GM23248 (cell line): ENCODE results near the gene L1CAM. TPM values are rescaled to one million over a fixed set of nuclear protein-coding genes. Genes with fewer than 3 reads are reported as not detected.

Experiments used
- DNase-seq: peaks from one replicate; pipeline ENCODE4 v3.0.0-alpha.2; 2015
- H2AFZ ChIP-seq: fragments of 200-600 bp; sonication (generic); 2 replicates; pipeline ENCODE4 v1.6.1; 2016; ENCODE audit warnings: antibody characterized with exemption
- H3F3A ChIP-seq: fragments of 200-600 bp; sonication (generic); 2 replicates; pipeline ENCODE4 v1.6.1; 2016; ENCODE audit warnings: mild to moderate bottlenecking, antibody characterized with exemption, mixed run types; ENCODE audit not compliant: insufficient read depth
- H3K27ac ChIP-seq: fragments of 200-600 bp; sonication (generic); 2 replicates; pipeline ENCODE4 v1.5.1; 2016; ENCODE audit warnings: mild to moderate bottlenecking
- H3K27me3 ChIP-seq: fragments of 200-600 bp; sonication (generic); replicated peaks from 2 replicates; pipeline ENCODE4 v1.6.1; 2016; ENCODE audit warnings: mild to moderate bottlenecking; ENCODE audit not compliant: insufficient read depth
- H3K36me3 ChIP-seq: fragments of 200-600 bp; sonication (generic); 2 replicates; pipeline ENCODE4 v1.6.1; 2016; ENCODE audit warnings: low read depth, mild to moderate bottlenecking
- H3K4me1 ChIP-seq: fragments of 200-600 bp; sonication (generic); 2 replicates; pipeline ENCODE4 v1.6.1; 2016; ENCODE audit warnings: mild to moderate bottlenecking; ENCODE audit not compliant: insufficient read depth
- H3K4me2 ChIP-seq: fragments of 200-600 bp; sonication (generic); one replicate; pipeline ENCODE4 v1.6.1; 2016; ENCODE audit warnings: mild to moderate bottlenecking; ENCODE audit not compliant: unreplicated experiment
- H3K4me3 ChIP-seq: fragments of 200-600 bp; sonication (generic); 2 replicates; pipeline ENCODE4 v1.5.1; 2016; ENCODE audit warnings: mild to moderate bottlenecking
- H3K79me2 ChIP-seq: fragments of 200-600 bp; sonication (generic); 2 replicates; pipeline ENCODE4 v1.6.1; 2016; ENCODE audit warnings: mild to moderate bottlenecking; ENCODE audit not compliant: insufficient read depth
- H3K9ac ChIP-seq: fragments of 200-600 bp; sonication (generic); 2 replicates; pipeline ENCODE4 v1.6.1; 2016; ENCODE audit warnings: mild to moderate bottlenecking
- H3K9me2 ChIP-seq: fragments of 200-600 bp; sonication (generic); 2 replicates; pipeline ENCODE4 v1.6.1; 2016; ENCODE audit warnings: mixed run types, mild to moderate bottlenecking, moderate library complexity; ENCODE audit not compliant: insufficient read depth
- H3K9me3 ChIP-seq: fragments of 200-600 bp; sonication (generic); one replicate; pipeline ENCODE4 v1.6.1; 2017; ENCODE audit warnings: low read depth
- H4K20me1 ChIP-seq: fragments of 200-600 bp; sonication (generic); 2 replicates; pipeline ENCODE4 v1.6.0; 2016; ENCODE audit not compliant: insufficient read depth
- EZH2 ChIP-seq: fragments of 200-600 bp; sonication (generic); IDR thresholded peaks from 2 replicates; pipeline ENCODE4 v1.6.1; 2018; ENCODE audit warnings: antibody characterized with exemption, mild to moderate bottlenecking; ENCODE audit not compliant: insufficient read depth, poor library complexity, severe bottlenecking
- EZH2phosphoT487 ChIP-seq: fragments of 200-600 bp; sonication (generic); IDR thresholded peaks from 2 replicates; pipeline ENCODE4 v1.6.1; 2018; ENCODE audit warnings: antibody characterized with exemption, moderate library complexity, mild to moderate bottlenecking, low read depth; ENCODE audit not compliant: insufficient read depth
- WGBS, 2 experiments: methylation state at CpG; one replicate each; pipeline ENCODE4 v1.1.6; 2015 to 2017; ENCODE audit warnings: low lambda C conversion rate in 2 of 2, low coverage in 1 of 2; ENCODE audit errors: missing lambda C conversion rate in 2 of 2; 5-methylcytosine and 5-hydroxymethylcytosine counted together
- in situ Hi-C: fragments of 300-500 bp; cut with MboI; formaldehyde crosslinking; loops from 2 replicates; pipeline ENCODE4 v1.15.0; 2020
- polyA plus RNA-seq: library from polyadenylated mRNA; unstranded; fragments of >200 nt; fragmentation: Nextera tagmentation; extraction: Ambion mirVana; gene quantifications from 2 replicates; pipeline ENCODE4 v1.2.1, GENCODE V29; 2016
- total RNA-seq: library from RNA; depleted of rRNA; stranded (reverse); fragments of >200 nt; shearing (Covaris generic); gene quantifications from 2 replicates; pipeline ENCODE4 v1.2.3, GENCODE V29; 2014

Gene L1CAM
- total and polyA plus RNA-seq, 2 experiments from 2014 or later: 0.38 to 1.9 TPM

- WGBS, 2 experiments: 33 to 41% methylated on average over 3 of the region's 3 CpGs
- no peak overlapping the region for H3K4me3 ChIP-seq
- H3K27ac ChIP-seq: no peak overlapping the region
- H3K9me3 ChIP-seq: no peaks in the 10 kb centered on the region
- DNase-seq: no peak
- H4K20me1 ChIP-seq: no peaks in the 10 kb centered on the region
- H3K9ac ChIP-seq: no peak overlapping the region
- no peak for TF ChIP-seq EZH2phosphoT487
- no peak for TF ChIP-seq EZH2
- H3K27me3 ChIP-seq: no peaks in the 10 kb centered on the region
- H3K79me2 ChIP-seq: no peaks in the 10 kb centered on the region
- H3K4me1 ChIP-seq: no peaks in the 10 kb centered on the region
- no peaks in the 10 kb centered on the region for H3K36me3 ChIP-seq
- H3K9me2 ChIP-seq: no peaks in the 10 kb centered on the region
- no peaks in the 10 kb centered on the region for H3F3A ChIP-seq
- H2AFZ ChIP-seq: no peak overlapping the region
- H3K4me2 ChIP-seq: no peak overlapping the region
- in situ Hi-C loops: no loop called here
Measured at GRCh38 chrX:153853180-153853901, 32.6 kb downstream of the L1CAM start.

GRCh38 chrX:153851981-153852380 is 34.0 kb downstream of the L1CAM start:
- Histone ChIP-seq H3K9me3 (no peaks in the 10 kb centered on the region), H3K9me2 (no peaks in the 10 kb centered on the region), H3K4me2 (no peak overlapping the region), H3K27me3 (no peaks in the 10 kb centered on the region), H4K20me1 (no peaks in the 10 kb centered on the region), H3K4me3 (no peak overlapping the region), H3K4me1 (no peaks in the 10 kb centered on the region), H3K9ac (no peak overlapping the region), H2AFZ (no peak overlapping the region), H3K36me3 (no peaks in the 10 kb centered on the region), H3K27ac (no peak overlapping the region), H3K79me2 (no peaks in the 10 kb centered on the region), H3F3A (no peaks in the 10 kb centered on the region)
- DNase-seq: no peak
- WGBS, 2 experiments: 60 to 82% methylated on average over 2 to 3 of the region's 3 CpGs
- TF ChIP-seq EZH2 (no peak), EZH2phosphoT487 (no peak)
- in situ Hi-C loops: no loop called here

DNA sequence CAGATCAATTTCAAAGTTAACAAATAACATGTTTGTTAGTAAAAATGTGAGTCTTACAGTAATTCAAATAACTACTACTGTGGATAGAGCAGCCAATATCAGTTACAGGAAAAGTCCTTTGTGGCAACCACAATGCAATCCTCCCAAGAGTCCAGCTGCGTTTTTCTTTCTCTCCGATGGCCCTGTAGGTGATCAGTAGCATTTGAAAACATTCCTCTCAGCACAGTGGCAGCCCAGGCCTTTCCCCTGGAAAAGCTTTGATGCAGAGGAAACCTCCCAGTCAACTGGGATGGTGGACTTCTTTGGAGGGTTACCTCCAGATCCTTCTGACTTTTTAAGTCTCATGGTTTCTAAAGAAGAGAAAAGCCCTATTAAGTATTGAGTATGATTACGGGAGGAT is 37.6 kb downstream of the L1CAM start:
- no peaks in the 10 kb centered on the region for H3K9me3 ChIP-seq
- in situ Hi-C loops: no loop called here
- no peaks in the 10 kb centered on the region for H3K79me2 ChIP-seq
- no peak overlapping the region for H3K4me3 ChIP-seq
- H3K27ac ChIP-seq: no peak overlapping the region
- DNase-seq: no peak
- no peak overlapping the region for H3K4me2 ChIP-seq
- no peaks in the 10 kb centered on the region for H3K36me3 ChIP-seq
- H3F3A ChIP-seq: no peaks in the 10 kb centered on the region
- H3K9me2 ChIP-seq: no peaks in the 10 kb centered on the region
- no peaks in the 10 kb centered on the region; the same call in 1 of the 2 replicates for H3K27me3 ChIP-seq
- no peak for TF ChIP-seq EZH2
- TF ChIP-seq EZH2phosphoT487: no peak
- no peak overlapping the region for H3K9ac ChIP-seq
- H3K4me1 ChIP-seq: no peaks in the 10 kb centered on the region
- H2AFZ ChIP-seq: no peak overlapping the region
- WGBS, 2 experiments: 0% methylated on average over 3 of the region's 3 CpGs
- H4K20me1 ChIP-seq: no peaks in the 10 kb centered on the region

- in situ Hi-C loops: no loop called here
- TF ChIP-seq EZH2phosphoT487 (no peak), EZH2 (no peak)
- H3K36me3 ChIP-seq: no peaks in the 10 kb centered on the region
- H3K4me3 ChIP-seq: no peak overlapping the region
- H3K4me1 ChIP-seq: no peaks in the 10 kb centered on the region
- H3K9ac ChIP-seq: no peak overlapping the region
- H3K27ac ChIP-seq: no peak overlapping the region
- H3K9me2 ChIP-seq: no peaks in the 10 kb centered on the region
- no peaks in the 10 kb centered on the region; the same call in 1 of the 2 replicates for H3K27me3 ChIP-seq
- H4K20me1 ChIP-seq: no peaks in the 10 kb centered on the region
- no peak overlapping the region for H2AFZ ChIP-seq
- no peak overlapping the region for H3K4me2 ChIP-seq
- no peaks in the 10 kb centered on the region for H3F3A ChIP-seq
- DNase-seq: no peak
- H3K9me3 ChIP-seq: no peaks in the 10 kb centered on the region
- no peaks in the 10 kb centered on the region for H3K79me2 ChIP-seq
- WGBS, 2 experiments: 0 to 2% methylated on average over 3 of the region's 3 CpGs
Measured at GRCh38 chrX:153845842-153846241, 40.1 kb downstream of the L1CAM start.

GRCh38 chrX:153845195-153845594 is 40.8 kb downstream of the L1CAM start:
- Histone ChIP-seq H3K27me3 (no peaks in the 10 kb centered on the region; the same call in 1 of the 2 replicates), H3K9ac (no peak overlapping the region), H3K36me3 (no peaks in the 10 kb centered on the region), H3K79me2 (no peaks in the 10 kb centered on the region), H4K20me1 (no peaks in the 10 kb centered on the region), H3F3A (no peaks in the 10 kb centered on the region), H2AFZ (no peak overlapping the region), H3K4me1 (no peaks in the 10 kb centered on the region), H3K27ac (no peak overlapping the region), H3K4me2 (no peak overlapping the region), H3K4me3 (no peak overlapping the region), H3K9me2 (no peaks in the 10 kb centered on the region), H3K9me3 (no peaks in the 10 kb centered on the region)
- no peak for DNase-seq
- TF ChIP-seq EZH2 (no peak), EZH2phosphoT487 (no peak)
- in situ Hi-C loops: no loop called here
- WGBS, 2 experiments: 26 to 34% methylated on average over 6 of the region's 6 CpGs
